ENCODE data around the gene BIRC5.

- TF ChIP-seq FOXP2 (optimal IDR thresholded peaks at IDR 0.05; ENCODE audit: control extremely low read depth, extremely low read length, insufficient read depth) (no peak), POLR2AphosphoS5 (IDR thresholded peaks at IDR 0.05; ENCODE audit: borderline replicate concordance, low read depth, low read length) (no peak)
Measured at GRCh38 chr17:78241277-78242023, 27.4 kb downstream of the BIRC5 start.

All from SK-N-MC (cell line).